Measurements from ENCODE around the gene GNAI1. TPM values are rescaled to one million over a fixed set of nuclear protein-coding genes. Genes with fewer than 3 reads are reported as not detected.
A peak's percentile ranks its signal among the peaks of the same experiment; 100 is the strongest.

GNAI1 gene
- total RNA-seq, 1 donor from 2014 or later, result 36.0 TPM

DNA sequence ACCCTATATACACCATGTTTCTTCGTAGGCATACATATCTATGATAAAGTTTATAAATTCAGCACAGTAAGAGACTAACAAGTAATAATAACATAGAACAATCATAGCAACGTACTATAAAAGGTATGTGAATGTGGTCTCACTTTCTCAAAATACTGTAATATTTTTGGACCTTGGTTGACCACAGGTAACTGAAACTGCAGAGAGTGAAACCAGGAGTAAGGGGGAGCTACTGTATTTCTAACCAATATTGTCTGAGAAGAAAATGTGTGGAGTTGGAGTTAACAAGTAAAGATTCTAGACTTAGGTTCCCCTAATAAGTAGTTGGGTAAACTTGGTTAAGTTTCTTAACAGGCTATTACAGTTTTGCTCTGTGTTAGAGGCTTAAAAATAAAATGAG, 72.1 kb downstream of the GNAI1 start:
- no peak overlapping the region for H3K27ac ChIP-seq
- no peaks in the 10 kb centered on the region for H3K27me3 ChIP-seq
- H3K4me1 ChIP-seq, result no peaks in the 10 kb centered on the region
- no peak for TF ChIP-seq CTCF (IDR thresholded peaks at IDR 0.05)
- intact Hi-C loops (cut with DNase I), result no loop called here
- no peak overlapping the region for H3K4me3 ChIP-seq
- DNase-seq (no peak), ATAC-seq (no peak)
- no peaks in the 10 kb centered on the region for H3K9me3 ChIP-seq
- H3K36me3 ChIP-seq, result peaks cover 7% of the 10 kb centered on the region

DNA sequence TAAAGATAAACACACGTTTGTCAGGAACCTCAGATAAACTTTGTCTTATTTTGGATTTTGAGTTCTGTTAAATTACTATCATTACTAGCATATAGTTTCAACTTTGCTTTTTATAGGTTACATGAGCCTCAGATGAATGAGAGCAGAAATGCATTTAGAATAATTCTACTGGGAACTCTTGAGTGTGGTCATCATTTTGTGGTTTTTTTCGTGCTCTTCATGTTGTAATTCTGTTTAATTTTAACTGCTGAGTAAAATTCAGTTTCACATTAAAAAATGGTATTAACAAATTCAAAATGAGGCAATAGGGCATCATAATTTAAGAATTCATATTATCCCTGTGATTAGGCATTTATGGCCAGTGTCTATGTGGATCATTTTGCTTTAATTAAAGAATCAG, 72.9 kb downstream of the GNAI1 start:
- TF ChIP-seq CTCF (IDR thresholded peaks at IDR 0.05), result no peak
- H3K9me3 ChIP-seq, result no peaks in the 10 kb centered on the region
- DNase-seq, result no peak
- H3K36me3 ChIP-seq, result peaks cover 13% of the 10 kb centered on the region
- no peak overlapping the region for H3K27ac ChIP-seq
- H3K4me3 ChIP-seq, result no peak overlapping the region
- intact Hi-C loops (cut with DNase I), result no loop called here
- H3K27me3 ChIP-seq, result no peaks in the 10 kb centered on the region
- ATAC-seq, result no peak
- no peaks in the 10 kb centered on the region for H3K4me1 ChIP-seq

GRCh38 chr7:80208700-80209099, 74.1 kb downstream of the GNAI1 start:
- Histone ChIP-seq H3K27me3 (no peaks in the 10 kb centered on the region), H3K4me1 (no peaks in the 10 kb centered on the region), H3K4me3 (no peak overlapping the region), H3K36me3 (peaks cover 23% of the 10 kb centered on the region), H3K27ac (no peak overlapping the region), H3K9me3 (no peaks in the 10 kb centered on the region)
- no peak for TF ChIP-seq CTCF (IDR thresholded peaks at IDR 0.05)
- DNase-seq, result no peak
- no peak for ATAC-seq
- intact Hi-C loops (cut with DNase I), result no loop called here

GRCh38 chr7:80210400-80210799, 75.8 kb downstream of the GNAI1 start:
- H3K36me3 ChIP-seq, result peaks cover 27% of the 10 kb centered on the region
- DNase-seq, result no peak
- H3K27me3 ChIP-seq, result no peaks in the 10 kb centered on the region
- H3K9me3 ChIP-seq, result no peaks in the 10 kb centered on the region
- H3K4me3 ChIP-seq, result no peak overlapping the region
- intact Hi-C loops (cut with DNase I), result no loop called here
- TF ChIP-seq CTCF (IDR thresholded peaks at IDR 0.05), result no peak
- peak; percentile 74 for ATAC-seq
- H3K27ac ChIP-seq, result no peak overlapping the region
- no peaks in the 10 kb centered on the region for H3K4me1 ChIP-seq

GRCh38 chr7:80213814-80214213, 79.2 kb downstream of the GNAI1 start:
- ATAC-seq (no peak), DNase-seq (no peak)
- no peak for TF ChIP-seq CTCF (IDR thresholded peaks at IDR 0.05)
- intact Hi-C loops (cut with DNase I), result no loop called here
- H3K27me3 ChIP-seq, result no peaks in the 10 kb centered on the region
- no peaks in the 10 kb centered on the region for H3K4me1 ChIP-seq
- H3K9me3 ChIP-seq, result no peaks in the 10 kb centered on the region
- H3K4me3 ChIP-seq, result no peak overlapping the region
- H3K36me3 ChIP-seq, result peaks cover 27% of the 10 kb centered on the region
- H3K27ac ChIP-seq, result no peak overlapping the region

DNA sequence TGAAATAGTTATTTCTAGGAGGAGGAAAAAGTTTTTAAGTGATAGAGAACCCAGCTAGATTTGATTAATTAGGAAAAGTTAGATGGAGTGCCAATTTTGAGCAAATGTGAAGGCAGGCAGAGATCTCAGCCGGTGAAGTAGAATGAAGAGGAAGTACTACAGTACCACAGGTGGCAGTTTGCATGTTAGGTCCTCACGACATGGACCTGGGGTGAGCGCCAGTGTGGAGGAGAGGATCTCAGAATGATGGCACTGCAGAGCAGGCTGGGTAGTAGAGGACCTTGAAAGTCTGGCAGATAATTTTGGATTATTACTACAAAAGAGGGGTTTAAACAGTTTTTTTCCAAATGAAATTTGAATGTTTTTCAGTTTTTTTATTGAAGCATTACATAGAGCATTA, 81.1 kb downstream of the GNAI1 start:
- Histone ChIP-seq H3K9me3 (no peaks in the 10 kb centered on the region), H3K27ac (no peak overlapping the region), H3K4me1 (no peaks in the 10 kb centered on the region), H3K36me3 (peaks cover 27% of the 10 kb centered on the region), H3K27me3 (no peaks in the 10 kb centered on the region), H3K4me3 (no peak overlapping the region)
- ATAC-seq, result no peak
- no peak for DNase-seq
- no peak for TF ChIP-seq CTCF (IDR thresholded peaks at IDR 0.05)
- intact Hi-C loops (cut with DNase I), result no loop called here
